SK-N-MC (cell line): Measurements from ENCODE around the gene EVI5L.

Experiments used
- EZH2 ChIP-seq: fragments of 200-600 bp; sonication (generic); IDR thresholded peaks from one replicate; pipeline ENCODE4 v1.6.1; 2017; ENCODE audit warnings: antibody characterized with exemption
- POLR2AphosphoS5 ChIP-seq: IDR thresholded peaks from 2 replicates; pipeline ENCODE4 v1.6.1; 2012; ENCODE audit warnings: mild to moderate bottlenecking, low read depth, low read length, borderline replicate concordance

DNA sequence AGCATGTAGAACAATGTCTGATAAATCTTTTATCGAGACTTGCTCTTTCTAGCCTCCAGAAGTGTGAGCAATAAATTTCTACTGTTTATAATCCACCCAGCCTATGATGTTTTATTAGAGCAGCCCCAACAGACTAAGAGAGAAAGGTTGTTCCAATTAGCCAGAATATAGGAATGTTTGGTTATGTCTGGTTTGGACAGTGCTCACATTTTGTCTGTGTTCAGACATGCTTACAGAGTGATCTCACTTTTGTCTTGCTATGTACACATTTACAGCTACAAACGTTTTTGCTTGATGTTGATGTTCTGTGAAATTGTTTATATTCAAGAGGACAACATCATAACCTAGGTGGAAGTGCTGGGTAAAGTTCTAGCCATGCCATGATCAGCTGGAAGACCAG is 18.0 kb upstream of the EVI5L start:
- no peak for TF ChIP-seq EZH2
- TF ChIP-seq POLR2AphosphoS5 = no peak
